HepG2 (cell line): ENCODE results near the gene SLC35B2. TPM values are rescaled to one million over a fixed set of nuclear protein-coding genes. Genes with fewer than 3 reads are reported as not detected.

Experiments used
- ATAC-seq: fragments of 200-7000 bp; cut with Tn5 transposase; 3 replicates; pipeline ENCODE4 v1.9.1; 2020; ENCODE audit warnings: mild to moderate bottlenecking, moderate library complexity
- BruUV-seq: library from RNA; stranded (reverse); fragments of 400-500 nt; replicated peaks from 2 replicates; lab custom pipeline; 2021; lab: Mats Ljungman, UMichigan
- CTCF ChIA-PET: fragments of 300-600 bp; formaldehyde crosslinking; extraction: SDS; loops from one replicate; lab custom pipeline; 2021; ENCODE audit warnings: low total read pairs, inconsistent platforms, low intra/inter-chr PET ratio; lab: Yijun Ruan, JAX
- POLR2A ChIA-PET: fragments of 350-600 bp; sonication (Branson Sonifier 250); formaldehyde crosslinking; loops from one replicate; lab custom pipeline; 2020; ENCODE audit warnings: antibody characterized with exemption, inconsistent platforms; lab: Yijun Ruan, JAX
- DNase-seq: peaks from one replicate; pipeline ENCODE4 v3.0.0-alpha.2; 2015; ENCODE audit warnings: low spot score
- FAIRE-seq: peaks from 3 replicates; lab custom pipeline; 2011; peaks lifted over from hg19 to GRCh38; lab: Jason Lieb, UNC
- H2AFZ ChIP-seq: one replicate; pipeline ENCODE4 v1.6.1; 2011; ENCODE audit warnings: low read length, inconsistent platforms
- H3K27ac ChIP-seq: fragments of 300-600 bp; 3 replicates; pipeline ENCODE4 v1.8.0; 2011; ENCODE audit warnings: mixed run types, mild to moderate bottlenecking, mixed read lengths, low read length, inconsistent platforms; ENCODE audit not compliant: insufficient read depth; ENCODE audit errors: extremely low read length
- H3K27me3 ChIP-seq, 2 experiments: fragments of 200-600 bp in 1 of 2; 2 replicates in 1 of 2; 3 replicates in 1 of 2; pipeline versions ENCODE4 v1.6.0 to v1.8.0; 2011; ENCODE audit warnings: low read length in 2 of 2, mild to moderate bottlenecking in 2 of 2, moderate library complexity in 2 of 2, inconsistent platforms in 1 of 2; ENCODE audit not compliant: insufficient read depth in 2 of 2, control insufficient read depth in 1 of 2
- H3K36me3 ChIP-seq, 2 experiments: fragments of 200-600 bp in 1 of 2; replicated peaks in 1 of 2; 2 replicates in 1 of 2; 3 replicates in 1 of 2; pipeline versions ENCODE4 v1.5.1 to v1.8.0; 2011; ENCODE audit warnings: low read length in 2 of 2, inconsistent platforms in 1 of 2; ENCODE audit not compliant: insufficient read depth in 2 of 2, control insufficient read depth in 1 of 2
- H3K4me1 ChIP-seq: 2 replicates; pipeline ENCODE4 v1.5.1; 2012; ENCODE audit warnings: low read length, inconsistent platforms; ENCODE audit not compliant: insufficient read depth
- H3K4me2 ChIP-seq: 2 replicates; pipeline ENCODE4 v1.6.0; 2011; ENCODE audit warnings: low read depth, low read length, inconsistent platforms
- H3K4me3 ChIP-seq, 3 experiments: fragments of 200-600 bp in 1 of 3; sonication (generic), shearing (Covaris generic) in 1 of 3; replicated peaks in 1 of 3; 2 replicates each; pipeline ENCODE4 v1.5.1; 2011 to 2016; ENCODE audit warnings: low read length in 3 of 3, inconsistent platforms in 2 of 3, low read depth in 2 of 3, mild to moderate bottlenecking in 2 of 3, control low read depth in 1 of 3, mixed read lengths in 1 of 3; ENCODE audit not compliant: insufficient read depth in 1 of 3
- H3K79me2 ChIP-seq: one replicate; pipeline ENCODE4 v1.6.1; 2011; ENCODE audit warnings: low read length, inconsistent platforms; ENCODE audit not compliant: insufficient read depth
- H3K9ac ChIP-seq: 2 replicates; pipeline ENCODE4 v1.6.0; 2011; ENCODE audit warnings: mild to moderate bottlenecking, low read depth, low read length, inconsistent platforms; ENCODE audit not compliant: insufficient read depth
- H3K9me3 ChIP-seq: 2 replicates; pipeline ENCODE4 v1.5.1; 2012; ENCODE audit warnings: mild to moderate bottlenecking, low read length
- H4K20me1 ChIP-seq: 2 replicates; pipeline ENCODE4 v1.6.0; 2011; ENCODE audit warnings: inconsistent platforms, mild to moderate bottlenecking, low read length, moderate library complexity; ENCODE audit not compliant: insufficient read depth
- EEA1 ChIP-seq: sonication (generic); formaldehyde crosslinking; IDR thresholded peaks from 2 replicates; pipeline ENCODE4 v1.5.1; 2020; ENCODE audit warnings: mild to moderate bottlenecking, missing genetic modification reagents, borderline replicate concordance
- ZBTB33 ChIP-seq: sonication (generic); formaldehyde crosslinking; IDR thresholded peaks from 2 replicates; pipeline ENCODE4 v1.4.0; 2020; ENCODE audit warnings: missing genetic modification reagents
- ZNF101 ChIP-seq: sonication (generic); formaldehyde crosslinking; IDR thresholded peaks from 2 replicates; pipeline ENCODE4 v1.4.0; 2020; ENCODE audit warnings: mild to moderate bottlenecking, low read depth, missing genetic modification reagents, borderline replicate concordance
- ZNF33A ChIP-seq: sonication (generic); formaldehyde crosslinking; IDR thresholded peaks from 2 replicates; pipeline ENCODE4 v1.5.1; 2020; ENCODE audit warnings: missing genetic modification reagents, mild to moderate bottlenecking, moderate library complexity, borderline replicate concordance
- ZNF766 ChIP-seq: sonication (generic); formaldehyde crosslinking; IDR thresholded peaks from 2 replicates; pipeline ENCODE4 v1.5.0; 2020; ENCODE audit warnings: missing genetic modification reagents, borderline replicate concordance
- ZSCAN21 ChIP-seq: sonication (generic); formaldehyde crosslinking; IDR thresholded peaks from 2 replicates; pipeline ENCODE4 v1.8.0; 2022; ENCODE audit warnings: mild to moderate bottlenecking, missing genetic modification reagents, moderate library complexity, borderline replicate concordance
- ZSCAN31 ChIP-seq: sonication (generic); formaldehyde crosslinking; IDR thresholded peaks from 2 replicates; pipeline ENCODE4 v1.5.0; 2020; ENCODE audit warnings: low read depth, mild to moderate bottlenecking, missing genetic modification reagents
- WGBS: methylation state at CpG from one replicate; pipeline ENCODE4 v1.1.6; 2017; ENCODE audit warnings: low lambda C conversion rate; 5-methylcytosine and 5-hydroxymethylcytosine counted together
- in situ Hi-C: cut with HindIII; loops from 2 replicates; pipeline ENCODE4 v1.10.0; 2017; ENCODE audit warnings: low pct_unique_long_range_greater_than_20kb; ENCODE audit not compliant: extremely low pct_ligation_motif_present
- intact Hi-C: fragments of 100-400 bp; cut with micrococcal nuclease; formaldehyde crosslinking; loops from one replicate; pipeline ENCODE4 v1.10.0; 2022; ENCODE audit not compliant: unreplicated experiment
- polyA plus RNA-seq, 8 experiments: library from polyadenylated mRNA; depleted of rRNA in 3 of 8; stranded (reverse) in 7 of 8; unstranded in 1 of 8; fragments of >200 nt; fragmentation: Illumina TruSeq in 4 of 8; extraction: Trizol in 4 of 8; gene quantifications; 2 replicates each; pipeline versions ENCODE4 v1.2.1 to v1.2.3, GENCODE V29; 2011 to 2016; ENCODE audit warnings: low read depth in 4 of 8, missing spikeins in 1 of 8, mixed read lengths in 1 of 8; ENCODE audit not compliant: insufficient read depth in 1 of 8
- total RNA-seq, 5 experiments: library from RNA; depleted of rRNA; stranded (reverse); fragments of >200 nt; fragmentation: Illumina TruSeq; extraction: Trizol; gene quantifications; 2 replicates each; pipeline ENCODE4 v1.2.3, GENCODE V29; 2016; ENCODE audit warnings: low read depth in 1 of 5

SLC35B2 gene
- total and polyA plus RNA-seq, 2 of the 13 experiments (the other 11 are each of a cell fraction or from before 2014, with no cell fraction given): 61.1 to 148 TPM

GRCh38 chr6:44228031-44228430 is 29.3 kb downstream of the SLC35B2 start:
- BruUV-seq: no TSS peak
- Histone ChIP-seq H3K9me3 (no peaks in the 10 kb centered on the region), H3K9ac (no peak overlapping the region), H3K36me3 (peaks cover 11 to 19% of the 10 kb centered on the region in 2 experiments), H2AFZ (no peak overlapping the region), H3K4me3 (no peak overlapping the region), H3K4me1 (peaks cover 50% of the 10 kb centered on the region), H3K27me3 (0 out of 5 replicates have a peak, but pooled peaks cover 0 to 1% of the 10 kb centered on the region in 2 experiments), H3K4me2 (no peak overlapping the region), H3K79me2 (peaks cover 17% of the 10 kb centered on the region), H4K20me1 (no peaks in the 10 kb centered on the region), H3K27ac (peak overlapping the region; percentile 36)
- no peak for ATAC-seq
- in situ Hi-C loops (no loop called here), intact Hi-C loops (no loop called here)
- CTCF ChIA-PET: no interaction called here
- POLR2A ChIA-PET: interaction anchor here (1.5 kb wide), 1 partner anchor 19 kb away, joined by 5 read pairs; the partner anchor contains the start of gene HSP90AB1
- TF ChIP-seq ZNF766 (CRISPR knock-in tag) (no peak), ZSCAN21 (CRISPR knock-in tag) (no peak), EEA1 (CRISPR knock-in tag) (no peak), ZNF101 (CRISPR knock-in tag) (no peak), ZSCAN31 (CRISPR knock-in tag) (no peak)
- 93% methylated on average over 6 of the region's 6 CpGs for WGBS
- no peak for FAIRE-seq
- no peak for DNase-seq

- ATAC-seq: no peak
- CTCF ChIA-PET: no interaction called here
- BruUV-seq: no TSS peak
- Histone ChIP-seq H3K9me3 (no peaks in the 10 kb centered on the region), H3K9ac (no peak overlapping the region)
- POLR2A ChIA-PET: interaction anchor here (1.5 kb wide), 1 partner anchor 20 kb away, joined by 5 read pairs; the partner anchor contains the start of gene HSP90AB1
- TF ChIP-seq ZBTB33 (CRISPR knock-in tag) (peak; percentile 98), ZNF33A (no peak)
- TF ChIP-seq, all 625 proteins: peak for 1
- FAIRE-seq: no peak
- intact Hi-C loops (no loop called here), in situ Hi-C loops (no loop called here)
- Histone ChIP-seq H3K36me3 (peaks cover 11 to 17% of the 10 kb centered on the region in 2 experiments), H3K27me3 (0 out of 5 replicates have a peak, but pooled peaks cover 0 to 1% of the 10 kb centered on the region in 2 experiments), H4K20me1 (no peaks in the 10 kb centered on the region), H3K27ac (no peak overlapping the region), H3K4me2 (no peak overlapping the region), H3K4me1 (peaks cover 58% of the 10 kb centered on the region), H3K79me2 (peaks cover 17% of the 10 kb centered on the region), H2AFZ (no peak overlapping the region), H3K4me3 (no peak overlapping the region)
- DNase-seq: no peak
- WGBS: 88% methylated on average over 7 of the region's 7 CpGs
Observed at GRCh38 chr6:44227148-44227793, 30.1 kb downstream of the SLC35B2 start.
